GM23248 (cell line): Measurements from ENCODE around the gene FANCG. TPM values are rescaled to one million over a fixed set of nuclear protein-coding genes. Genes with fewer than 3 reads are reported as not detected.

Experiments used
- DNase-seq: peaks from one replicate; pipeline ENCODE4 v3.0.0-alpha.2; 2015
- H2AFZ ChIP-seq: fragments of 200-600 bp; sonication (generic); 2 replicates; pipeline ENCODE4 v1.6.1; 2016; ENCODE audit warnings: antibody characterized with exemption
- H3F3A ChIP-seq: fragments of 200-600 bp; sonication (generic); 2 replicates; pipeline ENCODE4 v1.6.1; 2016; ENCODE audit warnings: mild to moderate bottlenecking, antibody characterized with exemption, mixed run types; ENCODE audit not compliant: insufficient read depth
- H3K27ac ChIP-seq: fragments of 200-600 bp; sonication (generic); 2 replicates; pipeline ENCODE4 v1.5.1; 2016; ENCODE audit warnings: mild to moderate bottlenecking
- H3K27me3 ChIP-seq: fragments of 200-600 bp; sonication (generic); replicated peaks from 2 replicates; pipeline ENCODE4 v1.6.1; 2016; ENCODE audit warnings: mild to moderate bottlenecking; ENCODE audit not compliant: insufficient read depth
- H3K36me3 ChIP-seq: fragments of 200-600 bp; sonication (generic); 2 replicates; pipeline ENCODE4 v1.6.1; 2016; ENCODE audit warnings: low read depth, mild to moderate bottlenecking
- H3K4me1 ChIP-seq: fragments of 200-600 bp; sonication (generic); 2 replicates; pipeline ENCODE4 v1.6.1; 2016; ENCODE audit warnings: mild to moderate bottlenecking; ENCODE audit not compliant: insufficient read depth
- H3K4me2 ChIP-seq: fragments of 200-600 bp; sonication (generic); one replicate; pipeline ENCODE4 v1.6.1; 2016; ENCODE audit warnings: mild to moderate bottlenecking; ENCODE audit not compliant: unreplicated experiment
- H3K4me3 ChIP-seq: fragments of 200-600 bp; sonication (generic); 2 replicates; pipeline ENCODE4 v1.5.1; 2016; ENCODE audit warnings: mild to moderate bottlenecking
- H3K79me2 ChIP-seq: fragments of 200-600 bp; sonication (generic); 2 replicates; pipeline ENCODE4 v1.6.1; 2016; ENCODE audit warnings: mild to moderate bottlenecking; ENCODE audit not compliant: insufficient read depth
- H3K9ac ChIP-seq: fragments of 200-600 bp; sonication (generic); 2 replicates; pipeline ENCODE4 v1.6.1; 2016; ENCODE audit warnings: mild to moderate bottlenecking
- H3K9me2 ChIP-seq: fragments of 200-600 bp; sonication (generic); 2 replicates; pipeline ENCODE4 v1.6.1; 2016; ENCODE audit warnings: mixed run types, mild to moderate bottlenecking, moderate library complexity; ENCODE audit not compliant: insufficient read depth
- H3K9me3 ChIP-seq: fragments of 200-600 bp; sonication (generic); one replicate; pipeline ENCODE4 v1.6.1; 2017; ENCODE audit warnings: low read depth
- H4K20me1 ChIP-seq: fragments of 200-600 bp; sonication (generic); 2 replicates; pipeline ENCODE4 v1.6.0; 2016; ENCODE audit not compliant: insufficient read depth
- EZH2 ChIP-seq: fragments of 200-600 bp; sonication (generic); IDR thresholded peaks from 2 replicates; pipeline ENCODE4 v1.6.1; 2018; ENCODE audit warnings: antibody characterized with exemption, mild to moderate bottlenecking; ENCODE audit not compliant: insufficient read depth, poor library complexity, severe bottlenecking
- EZH2phosphoT487 ChIP-seq: fragments of 200-600 bp; sonication (generic); IDR thresholded peaks from 2 replicates; pipeline ENCODE4 v1.6.1; 2018; ENCODE audit warnings: antibody characterized with exemption, moderate library complexity, mild to moderate bottlenecking, low read depth; ENCODE audit not compliant: insufficient read depth
- WGBS, 2 experiments: methylation state at CpG; one replicate each; pipeline ENCODE4 v1.1.6; 2015 to 2017; ENCODE audit warnings: low lambda C conversion rate in 2 of 2, low coverage in 1 of 2; ENCODE audit errors: missing lambda C conversion rate in 2 of 2; 5-methylcytosine and 5-hydroxymethylcytosine counted together
- in situ Hi-C: fragments of 300-500 bp; cut with MboI; formaldehyde crosslinking; loops from 2 replicates; pipeline ENCODE4 v1.15.0; 2020
- polyA plus RNA-seq: library from polyadenylated mRNA; unstranded; fragments of >200 nt; fragmentation: Nextera tagmentation; extraction: Ambion mirVana; gene quantifications from 2 replicates; pipeline ENCODE4 v1.2.1, GENCODE V29; 2016
- total RNA-seq: library from RNA; depleted of rRNA; stranded (reverse); fragments of >200 nt; shearing (Covaris generic); gene quantifications from 2 replicates; pipeline ENCODE4 v1.2.3, GENCODE V29; 2014

Gene FANCG
- total and polyA plus RNA-seq, 2 experiments from 2014 or later: 15.3 to 20.0 TPM

DNA sequence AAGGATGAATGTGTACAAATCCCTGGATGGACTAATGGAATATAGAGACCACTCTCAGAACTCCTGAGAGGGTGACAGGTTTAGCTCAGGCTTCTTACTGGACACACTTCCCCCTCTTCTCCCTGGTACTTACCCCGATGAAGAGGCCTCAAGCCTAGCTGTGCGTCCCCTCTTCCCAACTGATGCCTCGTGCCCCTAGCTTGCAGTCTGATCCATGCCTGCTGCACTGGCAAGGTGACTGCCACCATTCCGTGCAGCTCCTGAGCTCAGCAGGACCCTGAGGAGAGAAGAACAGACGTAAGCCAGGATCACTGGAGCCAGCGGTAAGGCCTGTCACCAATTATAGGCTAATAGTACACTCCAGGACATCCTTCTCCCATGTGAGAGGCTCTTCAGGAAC, 28.7 kb upstream of the FANCG start:
- no peak for TF ChIP-seq EZH2phosphoT487
- no peak for TF ChIP-seq EZH2
- Histone ChIP-seq H3F3A (peaks cover 32% of the 10 kb centered on the region), H3K27me3 (no peaks in the 10 kb centered on the region), H3K4me1 (peaks cover 28% of the 10 kb centered on the region), H3K4me2 (no peak overlapping the region), H3K9me3 (no peaks in the 10 kb centered on the region), H3K79me2 (peaks cover 72% of the 10 kb centered on the region), H3K9me2 (no peaks in the 10 kb centered on the region), H3K9ac (no peak overlapping the region), H3K27ac (no peak overlapping the region), H4K20me1 (no peaks in the 10 kb centered on the region), H3K4me3 (no peak overlapping the region), H2AFZ (no peak overlapping the region), H3K36me3 (peaks cover 30% of the 10 kb centered on the region; the same call in 1 of the 2 replicates)
- no peak for DNase-seq
- WGBS, 2 experiments: 75 to 80% methylated on average over 6 of the region's 6 CpGs
- in situ Hi-C loops: no loop called here

DNA sequence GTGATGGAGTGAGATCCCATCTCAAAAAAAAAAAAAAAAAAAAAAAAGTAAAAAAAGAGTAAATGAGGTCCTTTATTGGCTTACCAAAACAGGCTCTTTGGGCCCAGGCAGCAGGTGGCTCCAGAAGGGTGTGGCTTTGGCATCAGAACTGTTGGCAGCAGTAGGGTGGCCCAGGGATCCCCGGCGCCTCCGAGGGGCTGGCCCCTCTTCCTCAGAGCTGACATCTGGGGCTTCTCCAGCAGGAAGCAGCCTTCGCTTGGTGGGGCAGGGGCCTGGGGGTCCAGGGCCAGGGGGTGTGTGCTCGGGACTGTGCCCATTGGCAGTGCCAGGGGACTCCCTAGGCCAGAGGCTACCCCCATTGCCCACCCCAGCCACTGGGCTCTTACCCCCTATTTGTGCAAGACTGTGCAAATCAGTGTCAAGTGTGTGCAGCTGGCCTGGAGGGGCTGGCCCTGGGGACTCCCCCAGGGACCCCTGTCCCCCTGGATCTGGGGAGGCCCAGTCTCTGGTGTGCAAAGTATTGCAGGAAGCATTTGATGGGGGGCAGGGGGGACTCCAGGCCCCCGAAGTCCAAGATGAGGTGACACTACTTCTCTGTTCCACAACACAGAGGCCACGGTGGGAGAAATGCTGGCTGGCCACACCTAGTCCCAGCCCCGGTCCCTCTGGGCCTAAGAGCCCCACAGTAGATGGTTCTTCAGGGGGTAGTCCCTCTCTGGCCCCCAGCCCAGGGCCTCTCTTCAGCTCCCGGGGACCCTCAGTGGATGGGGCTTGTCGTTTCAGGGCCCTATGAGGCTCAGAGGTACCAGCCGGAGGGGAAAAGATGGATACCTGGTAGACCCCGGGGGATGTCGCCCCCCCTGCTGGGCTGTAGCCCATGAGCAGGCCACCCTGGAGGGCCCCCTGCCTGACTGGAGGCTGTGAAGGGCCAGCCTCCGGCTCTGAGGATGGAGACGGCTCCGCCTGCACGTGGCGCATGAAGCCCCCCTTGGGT, 27.9 kb upstream of the FANCG start:
- Histone ChIP-seq H3K27ac (no peak overlapping the region), H3K9me2 (no peaks in the 10 kb centered on the region), H2AFZ (no peak overlapping the region), H3K79me2 (peaks cover 68% of the 10 kb centered on the region), H3F3A (peaks cover 28% of the 10 kb centered on the region), H3K4me2 (no peak overlapping the region), H4K20me1 (no peaks in the 10 kb centered on the region), H3K9ac (no peak overlapping the region), H3K4me3 (no peak overlapping the region), H3K27me3 (no peaks in the 10 kb centered on the region), H3K4me1 (peaks cover 22% of the 10 kb centered on the region), H3K36me3 (peaks cover 30% of the 10 kb centered on the region; the same call in 1 of the 2 replicates), H3K9me3 (no peaks in the 10 kb centered on the region)
- no peak for TF ChIP-seq EZH2phosphoT487
- TF ChIP-seq EZH2: no peak
- no peak for DNase-seq
- WGBS, 2 experiments: 68% methylated on average over 14 to 18 of the region's 18 CpGs
- in situ Hi-C loops: no loop called here

DNA sequence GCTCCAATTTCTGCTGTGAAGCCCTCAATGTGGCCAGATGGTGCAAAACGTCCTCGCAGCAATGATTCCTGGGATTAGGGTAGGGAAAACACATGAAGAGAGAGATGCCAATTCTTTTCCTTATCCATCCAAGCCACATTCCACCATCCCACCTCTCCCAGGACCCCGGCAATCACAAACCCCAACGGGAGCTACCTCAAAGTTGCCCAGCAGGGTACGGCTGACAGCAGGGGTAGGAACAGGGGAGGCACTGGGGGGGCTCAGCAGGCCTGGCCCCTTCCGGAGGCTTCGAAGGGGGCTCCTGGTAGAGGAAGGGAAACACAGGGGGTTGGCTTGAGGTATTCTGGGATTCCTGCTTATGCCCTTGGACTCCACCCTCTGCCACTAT, 26.6 kb upstream of the FANCG start:
- Histone ChIP-seq H3K4me3 (no peak overlapping the region), H3K79me2 (peaks cover 79% of the 10 kb centered on the region), H3K9me2 (no peaks in the 10 kb centered on the region), H3K27ac (no peak overlapping the region), H3K9me3 (no peaks in the 10 kb centered on the region), H3K4me2 (no peak overlapping the region), H2AFZ (no peak overlapping the region), H3K36me3 (peaks cover 30% of the 10 kb centered on the region; the same call in 1 of the 2 replicates), H4K20me1 (no peaks in the 10 kb centered on the region), H3K27me3 (no peaks in the 10 kb centered on the region), H3K9ac (no peak overlapping the region), H3F3A (peaks cover 20% of the 10 kb centered on the region), H3K4me1 (peaks cover 19% of the 10 kb centered on the region)
- in situ Hi-C loops: no loop called here
- 86 to 89% methylated on average over 7 of the region's 7 CpGs for WGBS, 2 experiments
- no peak for TF ChIP-seq EZH2
- no peak for TF ChIP-seq EZH2phosphoT487
- no peak for DNase-seq

DNA sequence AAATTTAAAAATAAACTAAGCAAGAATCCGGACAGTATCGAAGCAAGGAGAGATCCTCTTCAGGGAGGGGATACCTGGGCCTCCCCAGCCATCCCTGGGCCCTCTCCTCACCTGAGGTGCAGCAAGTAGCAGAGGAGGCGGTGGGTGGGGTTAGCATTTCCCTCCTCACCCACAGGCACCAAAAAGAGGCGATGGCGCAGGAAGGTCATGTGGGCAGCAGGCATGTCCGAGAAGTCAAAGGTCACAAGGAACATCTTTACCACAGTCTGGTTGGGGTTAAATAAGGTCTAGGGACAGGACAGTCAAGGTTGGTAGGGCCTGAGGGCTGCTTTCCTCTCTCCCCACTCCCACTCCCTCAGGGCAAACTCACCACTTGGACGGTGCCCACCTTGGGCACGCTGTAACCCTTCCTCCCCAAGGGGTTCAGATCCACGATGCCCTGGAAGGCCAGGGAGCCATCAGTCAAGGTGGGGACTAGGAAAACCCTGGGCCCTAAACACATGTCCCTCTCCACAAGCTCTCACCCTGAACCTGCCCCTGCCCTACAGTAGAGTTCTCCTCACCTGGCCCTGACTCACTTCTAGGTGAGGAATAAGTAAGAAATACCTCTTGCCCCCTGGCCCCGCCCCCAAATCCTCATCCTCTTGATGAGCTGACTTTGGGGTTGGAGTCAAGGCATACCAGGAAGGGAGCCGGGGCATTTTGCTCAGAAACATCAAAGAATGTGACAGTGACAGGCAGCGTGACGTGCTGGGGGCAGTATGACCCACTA, 26.0 kb upstream of the FANCG start:
- H3K79me2 ChIP-seq: peaks cover 77% of the 10 kb centered on the region
- peaks cover 19% of the 10 kb centered on the region for H3K4me1 ChIP-seq
- no peak overlapping the region for H3K9ac ChIP-seq
- H3K9me2 ChIP-seq: no peaks in the 10 kb centered on the region
- H3K4me3 ChIP-seq: no peak overlapping the region
- peaks cover 31% of the 10 kb centered on the region; the same call in 1 of the 2 replicates for H3K36me3 ChIP-seq
- no peaks in the 10 kb centered on the region for H3K9me3 ChIP-seq
- H3K4me2 ChIP-seq: no peak overlapping the region
- no peak for TF ChIP-seq EZH2phosphoT487
- TF ChIP-seq EZH2: no peak
- no peaks in the 10 kb centered on the region for H4K20me1 ChIP-seq
- H3F3A ChIP-seq: peaks cover 20% of the 10 kb centered on the region
- H2AFZ ChIP-seq: no peak overlapping the region
- WGBS, 2 experiments: 96 to 99% methylated on average over 12 to 13 of the region's 13 CpGs
- H3K27me3 ChIP-seq: no peaks in the 10 kb centered on the region
- no peak for DNase-seq
- in situ Hi-C loops: no loop called here
- H3K27ac ChIP-seq: no peak overlapping the region
